CD4-positive, alpha-beta T cell (primary cell): ENCODE results near the gene NEBL. TPM values are rescaled to one million over a fixed set of nuclear protein-coding genes. Genes with fewer than 3 reads are reported as not detected.

Source experiments
- ATAC-seq: fragments of 200-7000 bp; cut with Tn5 transposase; one replicate; pipeline ENCODE4 v1.10.0; 2022; ENCODE audit warnings: mild to moderate bottlenecking; ENCODE audit not compliant: poor library complexity
- CTCF ChIA-PET: fragments of 350-600 bp; sonication (Branson Sonifier 250); formaldehyde crosslinking; loops from one replicate; lab custom pipeline; 2021; ENCODE audit warnings: antibody characterized with exemption, inconsistent platforms; lab: Charles Lee
- POLR2A ChIA-PET: fragments of 350-600 bp; sonication (Branson Sonifier 250); formaldehyde crosslinking; loops from one replicate; lab custom pipeline; 2021; ENCODE audit warnings: antibody characterized with exemption, inconsistent platforms; lab: Charles Lee
- DNase-seq, 14 experiments: peaks; one replicate each; pipeline ENCODE4 v3.0.0-alpha.2; 2013 to 2020; ENCODE audit warnings: mixed read lengths in 2 of 14
- H3K27ac ChIP-seq, 2 donors: one replicate each; pipeline versions ENCODE4 v1.5.1 to v1.7.0; 2013; ENCODE audit warnings: low read length in 2 of 2, low read depth in 1 of 2, mild to moderate bottlenecking in 1 of 2
- H3K27me3 ChIP-seq, 2 experiments: 1 replicate in 1 of 2; 2 replicates in 1 of 2; pipeline versions ENCODE4 v1.6.1 to v1.7.0; 2013; ENCODE audit warnings: low read length in 2 of 2, control low read depth in 1 of 2, mild to moderate bottlenecking in 1 of 2, moderate library complexity in 1 of 2; ENCODE audit not compliant: insufficient read depth in 2 of 2, control insufficient read depth in 1 of 2
- H3K36me3 ChIP-seq: one replicate; pipeline ENCODE4 v1.6.1; 2013; ENCODE audit warnings: low read length, control low read depth; ENCODE audit not compliant: insufficient read depth
- H3K4me1 ChIP-seq: one replicate; pipeline ENCODE4 v1.6.1; 2013; ENCODE audit warnings: low read length, control low read depth; ENCODE audit not compliant: insufficient read depth
- H3K4me3 ChIP-seq: one replicate; pipeline ENCODE4 v1.5.1; 2013; ENCODE audit warnings: mild to moderate bottlenecking, low read length, moderate library complexity
- H3K9me3 ChIP-seq, 2 experiments: 1 replicate in 1 of 2; 2 replicates in 1 of 2; pipeline versions ENCODE4 v1.6.1 to v1.7.0; 2013; ENCODE audit warnings: low read length in 2 of 2, mild to moderate bottlenecking in 2 of 2, control low read depth in 1 of 2, moderate library complexity in 1 of 2; ENCODE audit not compliant: control insufficient read depth in 1 of 2, insufficient read depth in 1 of 2
- H3K27ac Mint-ChIP-seq: one replicate; pipeline ENCODE4 v1.8.0; 2020; ENCODE audit warnings: mixed read lengths
- H3K27me3 Mint-ChIP-seq: one replicate; pipeline ENCODE4 v1.8.0; 2021; ENCODE audit warnings: mixed read lengths
- H3K36me3 Mint-ChIP-seq: one replicate; pipeline ENCODE4 v1.8.0; 2021; ENCODE audit warnings: low read depth, mixed read lengths
- H3K4me1 Mint-ChIP-seq: one replicate; pipeline ENCODE4 v1.8.0; 2021; ENCODE audit warnings: low read depth, mixed read lengths
- H3K4me3 Mint-ChIP-seq: one replicate; pipeline ENCODE4 v1.8.0; 2020; ENCODE audit warnings: mild to moderate bottlenecking, mixed read lengths
- H3K9me3 Mint-ChIP-seq: one replicate; pipeline ENCODE4 v1.8.0; 2020; ENCODE audit warnings: mixed read lengths
- intact Hi-C, 2 experiments: fragments of 100-400 bp; cut with DNase I in 1 of 2; cut with micrococcal nuclease in 1 of 2; formaldehyde crosslinking; loops; one replicate each; pipeline versions ENCODE4 v1.15.1 to v1.9.0; 2023 to 2025; cut with DNase I, micrococcal nuclease
- total RNA-seq, 174 experiments: library from RNA in 2 of 174; stranded (reverse) in 2 of 174; gene quantifications; one replicate each; pipeline ENCODE4 v1.2.3 and lab custom pipeline; 2021 to 2026
- TF ChIP-seq, protein P1 (sequence below): fragments of 200-600 bp; IDR thresholded peaks from one replicate; pipeline ENCODE4 v1.8.0; 2022; ENCODE audit warnings: antibody characterized with exemption, mild to moderate bottlenecking

Gene NEBL
- total RNA-seq, 2 experiments from 2014 or later = 0.17 to 0.22 TPM

DNA sequence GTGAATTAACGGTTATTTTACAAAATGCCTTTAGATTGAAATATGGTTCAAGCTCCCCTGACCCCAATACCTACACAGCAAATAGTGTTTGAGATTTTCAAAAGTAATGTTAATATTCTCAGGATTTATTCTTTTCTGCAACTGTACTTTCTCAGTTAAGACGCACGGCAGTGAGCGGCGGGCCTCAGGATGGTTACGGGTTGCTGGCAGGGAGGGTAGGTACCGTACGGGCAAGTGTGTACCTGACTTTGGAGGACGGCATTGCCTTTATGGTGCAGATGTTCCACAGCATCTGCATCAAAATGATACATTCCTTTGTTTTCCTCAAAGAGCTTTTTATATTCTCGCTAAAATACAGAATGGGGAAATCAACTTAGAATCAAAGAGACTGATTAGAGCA, 44.8 kb downstream of the NEBL start:
- Mint-ChIP-seq H3K9me3 (no peaks in the 10 kb centered on the region), H3K27me3 (peaks cover 5% of the 10 kb centered on the region), H3K27ac (no peak overlapping the region), H3K4me3 (no peak overlapping the region), H3K4me1 (no peaks in the 10 kb centered on the region), H3K36me3 (no peaks in the 10 kb centered on the region)
- H3K4me1 ChIP-seq = no peaks in the 10 kb centered on the region
- H3K27ac ChIP-seq = no peak overlapping the region
- ChIA-PET CTCF (no interaction called here), POLR2A (no interaction called here)
- ATAC-seq = no peak
- no peaks in the 10 kb centered on the region for H3K27me3 ChIP-seq
- H3K4me3 ChIP-seq = no peak overlapping the region
- TF ChIP-seq, protein P1, sequence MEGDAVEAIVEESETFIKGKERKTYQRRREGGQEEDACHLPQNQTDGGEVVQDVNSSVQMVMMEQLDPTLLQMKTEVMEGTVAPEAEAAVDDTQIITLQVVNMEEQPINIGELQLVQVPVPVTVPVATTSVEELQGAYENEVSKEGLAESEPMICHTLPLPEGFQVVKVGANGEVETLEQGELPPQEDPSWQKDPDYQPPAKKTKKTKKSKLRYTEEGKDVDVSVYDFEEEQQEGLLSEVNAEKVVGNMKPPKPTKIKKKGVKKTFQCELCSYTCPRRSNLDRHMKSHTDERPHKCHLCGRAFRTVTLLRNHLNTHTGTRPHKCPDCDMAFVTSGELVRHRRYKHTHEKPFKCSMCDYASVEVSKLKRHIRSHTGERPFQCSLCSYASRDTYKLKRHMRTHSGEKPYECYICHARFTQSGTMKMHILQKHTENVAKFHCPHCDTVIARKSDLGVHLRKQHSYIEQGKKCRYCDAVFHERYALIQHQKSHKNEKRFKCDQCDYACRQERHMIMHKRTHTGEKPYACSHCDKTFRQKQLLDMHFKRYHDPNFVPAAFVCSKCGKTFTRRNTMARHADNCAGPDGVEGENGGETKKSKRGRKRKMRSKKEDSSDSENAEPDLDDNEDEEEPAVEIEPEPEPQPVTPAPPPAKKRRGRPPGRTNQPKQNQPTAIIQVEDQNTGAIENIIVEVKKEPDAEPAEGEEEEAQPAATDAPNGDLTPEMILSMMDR = no peak
- DNase-seq = no peak
- H3K36me3 ChIP-seq = no peaks in the 10 kb centered on the region
- H3K9me3 ChIP-seq = peaks cover 0 to 3% of the 10 kb centered on the region in 2 experiments
- intact Hi-C loops = no loop called here

DNA sequence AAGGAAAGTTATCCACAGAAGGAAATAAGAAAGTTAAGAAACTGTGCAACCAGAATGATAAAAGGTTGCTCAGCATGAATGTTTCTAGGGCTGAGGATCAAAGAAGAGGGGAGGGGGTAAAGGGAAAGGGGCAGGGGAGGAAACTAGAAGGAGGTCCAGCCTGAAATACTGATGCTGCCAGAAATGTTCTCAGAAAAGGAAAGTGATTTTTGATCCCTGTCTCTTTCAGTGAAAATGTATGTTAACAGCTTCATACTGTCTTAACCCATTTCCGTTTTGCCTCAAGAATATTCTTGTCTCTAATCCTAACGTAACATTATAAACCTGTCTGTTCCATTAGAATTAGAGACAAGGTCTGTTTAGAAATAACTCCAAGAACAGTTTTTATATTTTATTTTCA, 49.6 kb downstream of the NEBL start:
- CTCF ChIA-PET = no interaction called here
- H3K27ac Mint-ChIP-seq = no peak overlapping the region
- Histone ChIP-seq H3K4me3 (no peak overlapping the region), H3K27me3 (no peaks in the 10 kb centered on the region), H3K27ac (no peak overlapping the region), H3K9me3 (peaks cover 0 to 3% of the 10 kb centered on the region in 2 experiments), H3K4me1 (no peaks in the 10 kb centered on the region), H3K36me3 (no peaks in the 10 kb centered on the region)
- DNase-seq (no peak), ATAC-seq (no peak)
- no peak overlapping the region for H3K4me3 Mint-ChIP-seq
- POLR2A ChIA-PET = no interaction called here
- no peaks in the 10 kb centered on the region for H3K27me3 Mint-ChIP-seq
- intact Hi-C loops = no loop called here
- no peaks in the 10 kb centered on the region for H3K9me3 Mint-ChIP-seq
- H3K4me1 Mint-ChIP-seq = no peaks in the 10 kb centered on the region
- no peaks in the 10 kb centered on the region for H3K36me3 Mint-ChIP-seq
- TF ChIP-seq, protein P1 = no peak

DNA sequence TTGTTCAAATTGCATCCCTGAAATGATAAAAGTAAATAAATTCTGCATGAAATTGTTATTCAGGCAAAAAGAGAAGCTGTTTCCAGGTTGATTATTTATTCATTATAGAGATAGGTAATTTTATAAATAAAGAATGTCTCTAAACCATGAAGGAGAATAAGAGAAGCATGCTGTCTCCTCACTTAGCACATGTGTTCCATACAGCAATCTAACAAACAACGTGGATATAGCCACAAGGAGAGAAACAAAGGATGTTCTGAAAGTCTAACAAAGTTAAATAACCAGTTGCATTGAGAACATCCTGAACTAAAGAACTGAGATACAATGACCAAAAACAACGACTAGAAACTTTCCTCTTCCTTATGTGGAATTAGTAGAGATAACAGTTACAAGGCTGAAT, 50.8 kb downstream of the NEBL start:
- Mint-ChIP-seq H3K4me3 (no peak overlapping the region), H3K27ac (no peak overlapping the region), H3K36me3 (no peaks in the 10 kb centered on the region), H3K27me3 (no peaks in the 10 kb centered on the region), H3K4me1 (no peaks in the 10 kb centered on the region), H3K9me3 (no peaks in the 10 kb centered on the region)
- Histone ChIP-seq H3K36me3 (no peaks in the 10 kb centered on the region), H3K4me3 (no peak overlapping the region), H3K27me3 (no peaks in the 10 kb centered on the region), H3K9me3 (no peaks in the 10 kb centered on the region), H3K4me1 (no peaks in the 10 kb centered on the region), H3K27ac (no peak overlapping the region)
- TF ChIP-seq, protein P1 = no peak
- ChIA-PET CTCF (no interaction called here), POLR2A (no interaction called here)
- no peak for DNase-seq
- intact Hi-C loops = no loop called here
- ATAC-seq = no peak
